ENCODE results near the gene THSD7B. TPM values are rescaled to one million over a fixed set of nuclear protein-coding genes. Genes with fewer than 3 reads are reported as not detected.
"Not testable (repeated sequence)": the region's sequence is repeated elsewhere in the genome, so short reads cannot be mapped to it uniquely, and the experiment has no call there.

Gene THSD7B
- total RNA-seq, 1 donor from 2014 or later = 0.27 TPM

- no peak for ATAC-seq
- intact Hi-C loops (cut with DNase I) = no loop called here
- no peak for DNase-seq (ENCODE audit: missing footprints)
Observed at GRCh38 chr2:137255990-137256389, 490.6 kb downstream of the THSD7B start.

GRCh38 chr2:137261881-137262585, 496.7 kb downstream of the THSD7B start:
- ATAC-seq (no peak), DNase-seq (ENCODE audit: missing footprints) (no peak)
- intact Hi-C loops (cut with DNase I) = no loop called here

DNA sequence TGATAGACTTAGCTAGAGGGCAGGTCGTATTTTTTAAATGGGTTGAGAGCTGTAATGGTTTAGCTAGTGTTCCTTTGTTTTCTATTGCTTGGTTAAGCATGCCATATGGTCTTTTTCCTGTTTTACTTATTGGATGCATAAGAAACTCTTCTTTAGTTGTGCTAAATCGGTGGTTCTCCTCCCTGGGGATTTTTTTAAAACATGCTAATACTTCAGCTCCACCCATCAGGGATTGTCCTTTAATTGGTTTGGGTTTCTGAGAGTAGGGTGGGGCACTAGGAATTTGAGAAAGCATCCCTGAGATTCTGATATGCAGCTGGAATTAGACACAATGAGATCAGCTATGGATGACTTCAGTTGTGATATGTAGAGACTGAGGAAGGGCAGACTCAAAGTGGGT, 497.2 kb downstream of the THSD7B start:
- ATAC-seq (no peak), DNase-seq (ENCODE audit: missing footprints) (no peak)
- intact Hi-C loops (cut with DNase I) = no loop called here

DNA sequence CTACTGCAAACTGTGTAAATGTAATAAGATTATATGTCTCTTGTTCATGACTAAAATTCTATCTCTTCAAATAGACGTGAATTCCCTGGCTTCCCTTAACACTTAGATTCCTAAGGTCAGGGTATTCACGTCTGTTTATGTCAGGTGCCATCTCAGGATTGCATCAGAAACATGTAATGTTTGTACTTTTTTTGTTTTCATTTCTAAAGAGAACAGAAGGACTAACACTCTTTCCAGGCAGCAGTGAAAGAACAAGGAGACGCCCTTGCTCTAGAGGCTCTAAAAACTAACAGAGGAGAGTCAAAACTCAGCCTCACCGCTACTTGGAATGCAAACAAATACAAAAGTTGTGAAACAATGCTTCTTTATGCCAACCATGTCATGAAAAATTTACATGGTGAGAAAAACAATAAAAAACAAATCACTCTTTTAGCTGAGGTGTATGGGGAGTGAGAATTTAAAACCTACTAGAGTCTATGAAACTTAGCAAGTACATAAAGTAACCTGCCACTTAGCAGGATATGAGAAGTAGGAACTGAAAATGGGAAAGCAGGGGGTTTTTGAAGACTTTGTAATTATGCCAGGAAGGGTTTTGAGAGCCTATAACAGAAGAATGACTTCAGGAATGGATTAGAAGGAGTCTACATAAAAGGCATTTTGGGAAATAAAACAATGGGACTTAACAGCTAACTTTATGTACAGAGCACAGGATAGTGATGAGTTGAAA, 522.7 kb downstream of the THSD7B start:
- no peak for ATAC-seq
- intact Hi-C loops (cut with DNase I) = no loop called here
- no peak for DNase-seq (ENCODE audit: missing footprints)

DNA sequence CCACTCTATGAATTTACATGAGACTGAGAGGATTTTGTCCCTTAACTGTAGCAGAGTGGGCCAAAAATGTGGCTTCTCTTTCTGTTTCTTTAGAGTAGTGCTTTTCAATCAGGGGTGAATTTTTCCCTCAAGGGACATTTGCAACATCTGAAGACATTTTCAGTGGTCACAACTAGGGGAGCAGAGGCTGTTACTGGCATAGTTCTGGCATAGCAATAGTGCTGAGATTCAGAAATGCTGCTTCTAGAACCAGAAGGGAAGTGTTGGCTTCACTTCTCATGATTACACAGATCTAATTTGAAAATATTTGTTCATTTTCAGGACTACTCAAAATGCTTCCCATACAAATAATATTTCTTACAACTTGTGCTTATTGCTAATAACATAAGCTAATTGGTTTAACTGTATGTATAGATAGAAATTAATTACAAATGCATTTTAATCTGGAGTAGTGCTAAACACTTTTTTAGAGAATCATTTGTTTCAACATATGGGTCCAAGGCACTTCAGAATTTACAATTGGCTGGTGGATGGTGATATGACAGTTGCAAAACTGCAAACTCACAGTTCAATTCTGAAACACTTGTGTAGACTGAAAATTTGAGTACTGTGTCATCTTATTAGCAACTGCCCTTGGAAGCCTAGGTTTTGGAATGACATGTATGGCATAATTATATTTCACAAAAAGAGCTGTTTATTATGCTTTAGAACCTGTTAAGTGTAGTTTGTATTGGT, 526.7 kb downstream of the THSD7B start:
- ATAC-seq = no peak
- no peak for DNase-seq (ENCODE audit: missing footprints)
- intact Hi-C loops (cut with DNase I) = no loop called here

DNA sequence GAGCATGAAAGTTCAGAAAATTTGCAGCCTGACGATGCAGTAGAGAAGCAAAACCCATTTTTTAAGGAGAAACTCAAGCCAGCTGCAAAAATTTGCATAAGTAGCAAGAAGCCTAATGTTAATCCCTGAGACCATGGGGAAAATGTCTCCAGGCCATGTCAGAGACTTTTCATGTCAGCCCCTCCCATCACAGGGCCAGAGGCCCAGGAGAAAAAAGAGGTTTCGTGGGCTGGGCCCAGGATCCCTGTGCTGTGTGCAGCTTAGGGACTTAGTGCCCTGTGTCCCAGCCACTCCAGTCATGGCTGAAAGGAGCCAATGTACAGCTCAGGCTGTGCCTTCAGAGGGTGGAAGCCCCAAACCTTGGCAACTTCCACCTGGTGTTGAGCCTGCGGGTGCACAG, 533.0 kb downstream of the THSD7B start:
- no peak for DNase-seq (ENCODE audit: missing footprints)
- intact Hi-C loops (cut with DNase I) = no loop called here
- ATAC-seq = no peak

- intact Hi-C loops (cut with DNase I) = no loop called here
- no peak for ATAC-seq
- DNase-seq (ENCODE audit: missing footprints) = no peak
Observed at GRCh38 chr2:137300987-137301386, 535.6 kb downstream of the THSD7B start.

DNA sequence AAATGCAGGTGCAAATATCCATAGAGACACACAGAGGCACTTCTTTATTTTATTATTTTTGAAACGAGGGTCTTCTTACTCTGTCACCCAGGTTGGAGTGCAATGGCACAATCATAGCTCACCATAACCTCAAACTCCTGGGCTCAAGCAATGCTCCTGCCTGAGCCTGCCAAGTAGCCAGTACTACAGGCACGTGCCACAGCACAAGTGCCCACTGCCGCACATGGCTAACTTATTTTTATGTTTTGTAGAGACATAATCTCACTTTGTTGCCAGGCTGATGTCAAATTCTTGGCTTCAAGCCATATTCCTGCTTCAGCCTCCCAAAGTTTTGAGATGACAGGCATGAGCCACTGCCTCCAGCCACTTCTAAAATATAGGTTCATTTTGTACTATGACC, 537.6 kb downstream of the THSD7B start:
- intact Hi-C loops (cut with DNase I) = no loop called here
- peak; percentile 89 for ATAC-seq
- peak; percentile 65 for DNase-seq (ENCODE audit: missing footprints)

- no peak for DNase-seq (ENCODE audit: missing footprints)
- intact Hi-C loops (cut with DNase I) = no loop called here
- ATAC-seq = no peak
Observed at GRCh38 chr2:137316075-137316474, 550.7 kb downstream of the THSD7B start.

- DNase-seq (ENCODE audit: missing footprints) = no peak
- intact Hi-C loops (cut with DNase I) = no loop called here
Observed at GRCh38 chr2:137321566-137321965, 556.2 kb downstream of the THSD7B start.

DNA sequence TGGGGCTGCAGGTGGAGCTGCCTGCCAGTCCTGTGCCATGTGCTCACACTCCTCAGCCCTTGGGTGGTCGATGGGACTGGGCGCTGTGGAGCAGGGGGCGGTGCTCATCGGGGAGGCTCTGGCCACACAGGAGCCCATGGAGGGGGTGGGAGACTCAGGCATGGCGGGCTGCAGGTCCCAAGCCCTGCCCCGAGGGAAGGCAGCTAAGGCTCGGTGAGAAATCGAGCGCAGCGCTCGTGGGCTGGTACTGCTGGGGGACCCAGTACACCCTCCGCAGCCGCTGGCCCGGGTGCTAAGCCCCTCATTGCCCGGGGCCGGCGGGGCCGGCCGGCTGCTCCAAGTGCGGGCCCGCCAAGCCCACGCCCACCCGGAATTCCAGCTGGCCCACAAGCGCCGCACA, 566.2 kb downstream of the THSD7B start:
- DNase-seq (ENCODE audit: missing footprints); intact Hi-C loops (cut with DNase I); ATAC-seq: not testable (repeated sequence)

More at GRCh38 chr2:137321566-137321965, 556.2 kb downstream of the THSD7B start:
- no peak for ATAC-seq

DNA sequence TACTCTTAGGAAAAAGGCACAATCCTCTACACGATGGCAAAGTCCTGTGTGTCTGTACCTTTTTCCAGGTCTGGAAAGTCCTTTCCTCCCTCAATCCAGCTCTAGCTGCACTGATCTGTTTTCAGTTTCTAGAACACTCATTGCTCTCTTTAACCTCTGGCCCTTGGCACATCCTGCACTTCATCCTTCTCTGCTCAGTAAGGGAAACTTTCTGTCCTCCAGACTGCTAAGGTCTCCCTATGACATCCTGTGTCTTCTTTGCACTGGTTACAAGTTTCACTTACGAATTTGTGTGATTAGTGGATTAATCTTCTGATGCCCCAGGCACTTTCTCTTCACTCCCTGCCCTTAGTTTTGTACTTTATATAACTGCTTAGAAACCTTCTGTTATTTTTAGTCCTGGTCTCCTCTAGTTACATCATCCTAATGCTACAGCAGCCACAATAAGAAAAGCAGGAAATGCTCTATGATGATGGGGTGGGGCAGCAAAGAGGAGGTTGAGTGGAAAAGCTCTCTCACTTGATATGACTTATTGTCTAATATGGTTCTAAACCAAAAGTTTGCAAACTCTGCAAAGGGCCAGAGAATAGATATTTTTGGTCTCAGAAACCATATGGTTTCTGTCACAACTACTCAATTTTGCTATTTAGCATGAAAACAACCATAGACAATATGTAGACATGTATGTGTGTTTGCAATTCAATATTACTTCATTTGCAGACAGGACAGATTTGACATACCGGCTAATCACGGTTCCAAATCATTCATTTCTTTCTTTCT, 568.2 kb downstream of the THSD7B start:
- intact Hi-C loops (cut with DNase I) = no loop called here
- DNase-seq (ENCODE audit: missing footprints) = no peak
- peak; percentile 31 for ATAC-seq

GRCh38 chr2:137336067-137336466, 570.7 kb downstream of the THSD7B start:
- intact Hi-C loops (cut with DNase I) = no loop called here
- no peak for ATAC-seq
- no peak for DNase-seq (ENCODE audit: missing footprints)

DNA sequence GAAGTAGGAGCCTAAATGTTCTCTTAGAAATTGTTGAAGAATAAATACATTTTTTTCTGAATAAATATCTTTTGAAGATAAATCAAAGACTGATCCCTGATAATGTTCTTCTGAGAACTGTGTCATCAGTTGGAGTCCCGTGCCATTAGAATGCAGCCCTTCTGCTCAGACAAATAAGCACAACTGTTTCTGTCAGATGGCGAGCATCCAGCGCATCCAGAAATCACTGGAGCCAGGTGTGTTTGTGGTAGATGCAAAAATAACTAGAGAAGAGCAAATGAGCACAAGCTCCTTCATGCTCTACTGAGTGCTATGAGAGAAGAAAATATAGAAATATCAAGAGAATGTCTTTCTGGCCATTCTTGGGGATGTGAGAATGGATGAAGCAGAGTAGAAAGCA, 573.7 kb downstream of the THSD7B start:
- intact Hi-C loops (cut with DNase I) = no loop called here
- no peak for ATAC-seq

DNA sequence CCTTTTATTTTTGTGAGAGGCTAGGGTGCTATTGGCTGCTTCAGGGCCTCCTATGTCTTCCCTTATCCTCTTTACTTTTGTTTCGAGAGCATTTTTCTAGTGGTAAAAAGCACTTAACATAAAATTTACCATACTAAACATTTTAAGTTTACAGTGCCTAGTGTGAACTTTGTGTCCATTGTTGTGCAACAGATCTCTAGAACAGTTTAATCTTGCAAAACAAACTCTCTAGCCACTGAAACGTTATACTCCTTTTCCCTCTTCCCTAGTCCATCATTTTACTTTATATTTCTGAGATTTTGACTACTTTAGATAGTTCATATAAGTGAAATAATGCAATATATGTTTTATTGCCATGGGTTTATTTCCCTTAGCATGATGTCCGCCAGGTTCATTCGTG, 580.6 kb downstream of the THSD7B start:
- intact Hi-C loops (cut with DNase I) = no loop called here
- no peak for ATAC-seq
- no peak for DNase-seq (ENCODE audit: missing footprints)

More for the DNA sequence above, 573.7 kb downstream of the THSD7B start:
- no peak for DNase-seq (ENCODE audit: missing footprints)

DNA sequence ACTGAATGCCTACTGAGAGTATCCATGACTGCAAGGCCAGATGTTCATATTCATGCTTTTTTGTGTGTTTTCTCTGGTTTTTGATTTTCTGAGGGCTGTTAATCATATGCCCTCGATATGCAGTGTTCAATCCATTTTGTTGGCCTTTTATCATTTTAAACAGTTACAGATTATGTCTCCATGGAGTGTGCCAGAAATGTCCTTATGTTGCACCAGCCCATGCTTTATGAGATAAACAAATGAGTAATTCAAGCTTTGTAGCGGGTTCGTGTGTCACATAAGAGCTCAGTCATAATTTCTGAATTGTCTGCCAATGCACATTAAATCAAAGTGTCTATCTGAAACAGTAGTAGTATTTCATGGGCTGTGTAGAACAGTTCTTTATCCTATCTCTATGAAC, 583.0 kb downstream of the THSD7B start:
- DNase-seq (ENCODE audit: missing footprints) (no peak), ATAC-seq (no peak)
- intact Hi-C loops (cut with DNase I) = no loop called here

DNA sequence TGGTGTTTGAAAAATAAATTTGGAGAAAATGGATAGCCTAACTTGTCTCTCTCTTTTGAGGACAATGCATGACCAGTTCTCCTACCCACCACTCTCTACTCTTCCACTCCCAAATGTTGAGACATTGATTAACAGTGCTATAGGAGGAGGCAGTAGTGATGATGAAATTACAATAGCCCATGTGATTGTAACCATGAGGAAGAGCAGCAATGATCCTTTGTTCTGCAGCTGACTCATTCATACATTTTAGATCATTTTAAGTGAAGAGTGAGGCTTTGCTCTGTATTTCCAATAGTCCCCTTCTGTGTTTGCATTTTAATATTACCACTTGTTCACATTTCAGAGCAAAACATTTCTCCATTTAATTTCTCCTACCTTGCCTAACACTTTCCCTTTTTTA, 592.3 kb downstream of the THSD7B start:
- DNase-seq (ENCODE audit: missing footprints) (no peak), ATAC-seq (no peak)
- intact Hi-C loops (cut with DNase I) = no loop called here

GRCh38 chr2:137367361-137367760, 602.0 kb downstream of the THSD7B start:
- no peak for DNase-seq (ENCODE audit: missing footprints)
- intact Hi-C loops (cut with DNase I) = no loop called here
- ATAC-seq = no peak

DNA sequence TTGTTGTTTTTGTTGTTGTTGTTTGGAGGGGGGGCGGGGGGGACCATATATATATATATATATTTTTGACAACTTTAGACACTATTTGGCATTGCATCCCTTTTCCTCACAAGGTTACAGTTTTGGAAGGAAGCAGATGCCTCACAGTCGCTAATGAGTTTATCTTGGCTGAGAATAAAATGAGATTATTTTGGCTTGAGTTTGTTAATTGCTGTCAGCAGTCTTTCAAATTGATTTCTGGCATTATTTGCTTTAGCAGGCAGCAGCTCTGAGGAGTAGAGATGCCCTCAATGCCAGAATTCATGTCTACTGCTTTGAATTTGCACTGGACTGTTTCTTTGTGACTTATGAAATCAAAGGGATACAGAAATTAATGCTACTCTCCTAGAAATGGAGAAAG, 603.8 kb downstream of the THSD7B start:
- no peak for ATAC-seq
- intact Hi-C loops (cut with DNase I) = no loop called here
- DNase-seq (ENCODE audit: missing footprints) = no peak

Data from Right ventricle myocardium inferior (tissue), 1 donor.